ENCODE data around the gene KNDC1. TPM values are rescaled to one million over a fixed set of nuclear protein-coding genes. Genes with fewer than 3 reads are reported as not detected.

KNDC1 gene
- total RNA-seq, 2 donors from 2014 or later, result 6.5 to 9.6 TPM

GRCh38 chr10:133214468-133215410 is 54.7 kb downstream of the KNDC1 start:
- no peak for DNase-seq
- Mint-ChIP-seq H3K4me1 (no peaks in the 10 kb centered on the region), H3K4me3 (no peak overlapping the region), H3K27me3 (ENCODE audit: insufficient read depth) (peaks cover 2% of the 10 kb centered on the region), H3K9me3 (no peaks in the 10 kb centered on the region), H3K36me3 (ENCODE audit: low read depth) (no peaks in the 10 kb centered on the region), H3K27ac (no peak overlapping the region)
- peak; percentile 33 for TF ChIP-seq CTCF (conservative IDR thresholded peaks at IDR 0.05)
- WGBS, 2 experiments (ENCODE audit: insufficient coverage in 1 of 2, insufficient read length in 1 of 2), result 91 to 93% methylated on average over 17 to 28 of the region's 28 CpGs
- Histone ChIP-seq H3K9me3 (ENCODE audit: control insufficient read depth, low read length) (no peaks in the 10 kb centered on the region), H3K36me3 (ENCODE audit: control insufficient read depth, insufficient read depth, low read length) (no peaks in the 10 kb centered on the region), H3K4me3 (ENCODE audit: low read length) (no peak overlapping the region), H3K27me3 (ENCODE audit: control insufficient read depth, insufficient read depth, low read length, poor library complexity, severe bottlenecking) (peaks cover 4% of the 10 kb centered on the region), H3K9ac (ENCODE audit: extremely low read depth, low read length, poor library complexity, severe bottlenecking) (no peak overlapping the region), H3K4me1 (ENCODE audit: control insufficient read depth, insufficient read depth, low read length) (no peaks in the 10 kb centered on the region), H3K27ac (ENCODE audit: low read depth, low read length) (no peak overlapping the region)

- H3K9me3 ChIP-seq (ENCODE audit: control insufficient read depth, low read length), result no peaks in the 10 kb centered on the region
- no peak overlapping the region for H3K4me3 ChIP-seq (ENCODE audit: low read length)
- Mint-ChIP-seq H3K27me3 (ENCODE audit: insufficient read depth) (peaks cover 2% of the 10 kb centered on the region), H3K4me1 (no peaks in the 10 kb centered on the region), H3K9me3 (no peaks in the 10 kb centered on the region), H3K36me3 (ENCODE audit: low read depth) (no peaks in the 10 kb centered on the region), H3K4me3 (no peak overlapping the region), H3K27ac (no peak overlapping the region)
- H3K27me3 ChIP-seq (ENCODE audit: control insufficient read depth, insufficient read depth, low read length, poor library complexity, severe bottlenecking), result peaks cover 4% of the 10 kb centered on the region
- H3K9ac ChIP-seq (ENCODE audit: extremely low read depth, low read length, poor library complexity, severe bottlenecking), result no peak overlapping the region
- no peaks in the 10 kb centered on the region for H3K36me3 ChIP-seq (ENCODE audit: control insufficient read depth, insufficient read depth, low read length)
- no peak for DNase-seq
- no peak for TF ChIP-seq CTCF (conservative IDR thresholded peaks at IDR 0.05)
- no peaks in the 10 kb centered on the region for H3K4me1 ChIP-seq (ENCODE audit: control insufficient read depth, insufficient read depth, low read length)
- no peak overlapping the region for H3K27ac ChIP-seq (ENCODE audit: low read depth, low read length)
- WGBS, 2 experiments (ENCODE audit: insufficient coverage in 1 of 2, insufficient read length in 1 of 2), result 94 to 97% methylated on average over 27 of the region's 27 CpGs
Measured at GRCh38 chr10:133215586-133215985, 55.6 kb downstream of the KNDC1 start.

DNA sequence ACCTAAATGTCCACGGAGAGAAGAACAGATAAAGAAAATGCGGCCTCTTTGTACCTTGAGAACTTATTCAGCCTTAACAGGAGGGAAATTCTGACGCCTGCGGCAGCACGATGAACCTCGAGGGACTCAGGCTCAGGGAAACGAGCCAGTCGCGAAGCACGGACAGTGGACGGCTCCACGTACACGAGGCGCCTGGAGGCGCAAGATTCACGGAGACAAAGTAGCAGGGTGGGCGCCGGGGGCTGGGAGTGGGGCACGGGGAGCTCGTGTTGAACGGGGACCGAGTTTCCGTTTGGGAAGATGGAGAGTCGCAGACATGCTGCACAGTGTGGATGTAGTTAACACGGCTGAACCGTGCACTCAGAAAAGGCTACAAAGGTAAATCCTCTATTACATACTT is 56.8 kb downstream of the KNDC1 start:
- peaks cover 4% of the 10 kb centered on the region for H3K27me3 Mint-ChIP-seq (ENCODE audit: insufficient read depth)
- H3K4me3 ChIP-seq (ENCODE audit: low read length), result no peak overlapping the region
- no peaks in the 10 kb centered on the region for H3K9me3 Mint-ChIP-seq

More for the DNA sequence above, 56.8 kb downstream of the KNDC1 start:
- peaks cover 4% of the 10 kb centered on the region for H3K27me3 ChIP-seq (ENCODE audit: control insufficient read depth, insufficient read depth, low read length, poor library complexity, severe bottlenecking)
- H3K4me1 Mint-ChIP-seq, result no peaks in the 10 kb centered on the region
- H3K36me3 Mint-ChIP-seq (ENCODE audit: low read depth), result no peaks in the 10 kb centered on the region
- no peak overlapping the region for H3K27ac ChIP-seq (ENCODE audit: low read depth, low read length)
- H3K4me1 ChIP-seq (ENCODE audit: control insufficient read depth, insufficient read depth, low read length), result no peaks in the 10 kb centered on the region
- DNase-seq, result no peak
- no peaks in the 10 kb centered on the region for H3K36me3 ChIP-seq (ENCODE audit: control insufficient read depth, insufficient read depth, low read length)
- 90 to 92% methylated on average over 26 of the region's 26 CpGs for WGBS, 2 experiments (ENCODE audit: insufficient coverage in 1 of 2, insufficient read length in 1 of 2)
- no peak overlapping the region for H3K4me3 Mint-ChIP-seq
- no peaks in the 10 kb centered on the region for H3K9me3 ChIP-seq (ENCODE audit: control insufficient read depth, low read length)
- H3K27ac Mint-ChIP-seq, result no peak overlapping the region
- TF ChIP-seq CTCF (conservative IDR thresholded peaks at IDR 0.05), result no peak
- H3K9ac ChIP-seq (ENCODE audit: extremely low read depth, low read length, poor library complexity, severe bottlenecking), result no peak overlapping the region
